Germinal center (tissue), 1 donor: ENCODE results near the gene LMO1.
A peak's percentile ranks its signal among the peaks of the same experiment; 100 is the strongest.

ENCODE experiments used
- DNase-seq: peaks from one replicate; pipeline ENCODE4 v3.0.0; 2012; ENCODE audit warnings: mixed read lengths, low spot score

LMO1 gene

GRCh38 chr11:8288166-8288772 is 24.6 kb upstream of the LMO1 start:
- DNase-seq, result no peak

- no peak for DNase-seq
Observed at GRCh38 chr11:8287703-8288102, 24.0 kb upstream of the LMO1 start.

GRCh38 chr11:8287297-8287696 is 23.6 kb upstream of the LMO1 start:
- no peak for DNase-seq

GRCh38 chr11:8286886-8287285 is 23.2 kb upstream of the LMO1 start:
- no peak for DNase-seq

GRCh38 chr11:8285796-8286195 is 22.1 kb upstream of the LMO1 start:
- no peak for DNase-seq

GRCh38 chr11:8285228-8285627 is 21.6 kb upstream of the LMO1 start:
- DNase-seq, result no peak

GRCh38 chr11:8283465-8284230 is 20.0 kb upstream of the LMO1 start:
- no peak for DNase-seq

GRCh38 chr11:8283100-8283464 is 19.4 kb upstream of the LMO1 start:
- no peak for DNase-seq

GRCh38 chr11:8282631-8283030 is 19.0 kb upstream of the LMO1 start:
- no peak for DNase-seq

GRCh38 chr11:8281266-8281665 is 17.6 kb upstream of the LMO1 start:
- no peak for DNase-seq

- DNase-seq, result no peak
Observed at GRCh38 chr11:8277691-8278090, 14.0 kb upstream of the LMO1 start.

- DNase-seq, result no peak
Observed at GRCh38 chr11:8276528-8276927, 12.8 kb upstream of the LMO1 start.

GRCh38 chr11:8273287-8273686 is 9.6 kb upstream of the LMO1 start:
- no peak for DNase-seq

- no peak for DNase-seq
Observed at GRCh38 chr11:8271106-8271886, 7.6 kb upstream of the LMO1 start.

GRCh38 chr11:8269636-8270035 is 6.0 kb upstream of the LMO1 start:
- DNase-seq, result no peak

GRCh38 chr11:8268530-8269400 is 5.1 kb upstream of the LMO1 start:
- DNase-seq, result no peak

- DNase-seq, result peak; percentile 44
Observed at GRCh38 chr11:8267831-8268529, 4.3 kb upstream of the LMO1 start.

GRCh38 chr11:8267280-8267679 is 3.6 kb upstream of the LMO1 start:
- DNase-seq, result no peak

- no peak for DNase-seq
Observed at GRCh38 chr11:8266246-8267241, 2.9 kb upstream of the LMO1 start.

- no peak for DNase-seq
Observed at GRCh38 chr11:8265681-8266241, 2.1 kb upstream of the LMO1 start.
